GM19239 (cell line): Measurements from ENCODE around the gene RGS7.
"Not testable (repeated sequence)": the region's sequence is repeated elsewhere in the genome, so short reads cannot be mapped to it uniquely, and the experiment has no call there.

Experiments
- DNase-seq: peaks from one replicate; pipeline ENCODE4 v3.0.0; 2011; ENCODE audit warnings: low spot score; ENCODE audit not compliant: insufficient read length
- FAIRE-seq: peaks from 2 replicates; lab custom pipeline; 2011; peaks lifted over from hg19 to GRCh38; lab: Jason Lieb, UNC

RGS7 gene

DNA sequence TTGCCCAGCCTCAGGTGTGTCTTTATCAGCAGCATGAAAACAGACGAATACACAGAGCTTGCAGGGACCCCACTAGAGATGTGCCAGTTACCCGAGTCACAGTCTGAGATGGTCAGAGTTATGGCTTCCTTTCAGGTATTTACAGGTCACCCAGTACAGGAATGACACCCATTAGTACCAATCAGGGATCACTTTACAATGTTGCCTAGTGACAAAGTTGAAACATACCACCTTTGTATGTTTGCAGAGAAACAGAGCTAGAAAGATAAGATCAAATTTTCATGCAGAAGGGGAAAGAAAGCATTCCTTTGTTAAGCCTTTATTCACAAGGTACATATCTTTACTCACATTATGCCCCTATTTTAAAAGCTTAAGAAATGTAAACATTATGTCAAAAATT, 137.6 kb downstream of the RGS7 start:
- DNase-seq (no peak), FAIRE-seq (no peak)

DNA sequence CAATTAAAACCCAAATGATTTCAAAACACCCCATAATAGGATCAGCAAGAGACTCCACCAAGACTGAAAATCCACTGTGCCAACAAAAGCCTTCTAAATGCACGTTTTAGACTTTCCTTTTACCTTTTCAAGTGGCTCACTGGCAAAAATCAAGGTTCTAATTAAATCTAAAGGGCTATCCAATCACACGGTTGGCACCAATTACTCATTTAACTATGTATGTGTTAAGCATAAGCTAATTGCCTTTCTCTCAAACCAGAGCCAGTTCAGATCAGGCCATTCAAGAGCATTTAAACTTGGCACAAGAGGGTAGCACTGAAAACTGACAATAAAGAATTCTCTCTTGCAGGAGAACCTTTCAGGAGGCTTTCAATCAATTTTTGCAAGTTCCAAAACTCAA, 139.5 kb downstream of the RGS7 start:
- FAIRE-seq: no peak
- DNase-seq: no peak

DNA sequence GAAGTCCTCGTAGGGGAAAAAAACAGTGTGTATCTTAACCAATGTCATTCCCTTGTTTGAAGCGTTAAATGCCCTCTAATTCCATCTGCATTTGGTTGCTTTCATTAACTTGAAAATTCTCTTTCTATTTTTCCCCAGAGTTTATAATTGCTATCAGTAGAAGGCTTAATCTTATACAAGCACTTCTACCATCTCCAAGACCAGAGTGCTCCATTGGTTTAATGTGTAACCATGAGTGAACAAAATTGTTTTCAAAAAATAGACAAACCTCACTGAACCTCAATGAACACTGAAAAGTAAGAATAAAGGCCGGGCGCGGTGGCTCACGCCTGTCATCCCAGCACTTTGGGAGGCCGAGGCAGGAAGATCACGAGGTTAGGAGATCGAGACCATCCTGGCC, 141.3 kb downstream of the RGS7 start:
- no peak for DNase-seq
- FAIRE-seq: no peak

DNA sequence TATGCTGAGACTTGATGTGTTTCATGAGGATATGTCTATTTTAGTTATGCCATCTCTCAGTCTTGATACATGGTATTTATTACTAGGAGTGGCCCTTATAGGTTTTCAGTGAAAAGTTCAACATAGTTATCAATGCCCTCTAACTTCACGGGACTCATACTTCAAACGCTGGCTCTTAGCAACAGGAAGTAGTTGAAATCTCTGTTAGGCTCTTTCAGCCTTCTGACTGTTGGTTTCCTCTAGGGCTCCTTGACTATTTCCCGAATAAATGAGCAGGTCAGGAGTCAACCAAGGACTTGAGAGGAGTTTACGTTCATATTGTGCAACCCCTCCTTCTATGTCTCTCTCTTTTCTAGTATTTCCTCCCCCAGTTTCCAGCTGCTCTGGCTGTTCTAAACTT, 141.8 kb downstream of the RGS7 start:
- FAIRE-seq (no peak), DNase-seq (no peak)

DNA sequence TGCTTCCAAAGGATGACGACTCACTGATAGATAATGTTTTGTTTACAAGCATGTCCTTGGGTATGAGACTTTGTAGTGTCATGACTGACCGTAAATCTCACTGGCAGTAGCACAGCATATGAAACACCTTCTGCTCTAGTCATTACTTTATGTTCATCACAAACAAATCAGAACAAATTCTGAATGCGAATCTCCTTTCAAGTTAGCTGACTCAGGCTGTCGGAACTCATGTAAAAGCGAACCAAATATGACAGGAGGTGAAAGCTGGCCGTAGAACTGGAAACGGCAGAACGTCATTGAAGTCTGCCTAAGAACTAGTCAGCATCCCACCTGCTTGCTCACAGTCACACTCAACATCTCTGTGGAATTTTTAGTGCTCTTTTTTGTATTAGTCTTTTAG, 143.9 kb downstream of the RGS7 start:
- FAIRE-seq (no peak), DNase-seq (no peak)

DNA sequence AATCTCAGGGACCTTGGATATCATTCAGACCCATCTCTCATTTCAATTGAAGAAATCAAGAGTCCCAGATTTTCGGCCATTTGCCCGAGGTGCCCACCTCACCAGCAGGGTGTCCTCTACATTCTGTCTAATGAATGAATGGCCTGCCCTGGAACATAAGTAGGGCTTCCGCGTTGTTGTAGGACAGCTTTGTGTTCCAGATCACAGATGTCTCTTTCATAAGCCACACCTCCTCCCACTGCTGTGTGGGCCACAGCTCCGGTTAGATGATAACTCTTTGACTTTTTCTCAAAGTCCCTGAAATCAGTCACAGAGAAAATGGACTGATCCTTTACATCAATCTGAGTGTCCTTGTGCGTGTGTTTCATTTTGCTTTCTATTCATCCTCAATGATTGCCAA, 144.4 kb downstream of the RGS7 start:
- no peak for FAIRE-seq
- no peak for DNase-seq

DNA sequence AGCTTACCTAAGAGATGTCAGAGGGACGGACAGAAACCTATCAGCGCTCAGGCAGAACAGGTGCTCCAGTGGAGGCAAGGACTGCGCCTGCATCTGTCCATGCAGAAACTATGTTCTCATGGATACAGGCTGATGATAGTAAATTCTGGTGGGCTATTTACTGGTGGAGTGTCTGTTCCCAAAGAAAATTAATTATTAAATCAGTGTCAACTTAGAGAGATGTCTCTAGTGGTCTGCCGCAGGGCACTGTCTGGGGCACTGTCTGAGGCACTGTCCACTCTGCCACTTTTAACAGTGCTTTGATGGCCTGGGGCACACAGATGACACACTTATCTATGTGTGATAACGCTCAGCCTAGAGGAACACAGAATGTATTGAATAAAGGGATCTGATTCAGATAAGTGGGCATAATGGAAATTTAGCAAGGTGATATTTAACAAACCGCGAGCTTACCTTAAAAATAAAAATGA, 148.1 kb downstream of the RGS7 start:
- DNase-seq (no peak), FAIRE-seq (no peak)

DNA sequence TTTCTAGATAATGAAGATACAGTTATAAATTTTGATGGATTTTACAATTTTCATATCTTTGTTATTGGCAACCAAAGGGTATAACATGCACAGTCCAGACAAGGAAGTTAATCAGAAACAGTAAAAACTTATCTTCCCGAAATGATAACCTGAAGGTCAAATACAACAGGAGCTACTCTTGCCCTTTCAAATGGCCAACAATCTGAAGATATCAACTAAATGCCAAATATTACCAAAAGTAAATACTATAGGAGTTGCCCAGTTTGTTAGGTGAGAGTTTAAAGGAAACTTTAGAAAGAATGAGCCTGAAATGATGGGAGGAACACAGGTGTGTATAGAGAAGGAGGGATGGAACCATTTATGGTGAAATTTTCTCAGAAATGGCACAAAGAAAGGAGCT, 153.2 kb downstream of the RGS7 start:
- no peak for DNase-seq
- no peak for FAIRE-seq

DNA sequence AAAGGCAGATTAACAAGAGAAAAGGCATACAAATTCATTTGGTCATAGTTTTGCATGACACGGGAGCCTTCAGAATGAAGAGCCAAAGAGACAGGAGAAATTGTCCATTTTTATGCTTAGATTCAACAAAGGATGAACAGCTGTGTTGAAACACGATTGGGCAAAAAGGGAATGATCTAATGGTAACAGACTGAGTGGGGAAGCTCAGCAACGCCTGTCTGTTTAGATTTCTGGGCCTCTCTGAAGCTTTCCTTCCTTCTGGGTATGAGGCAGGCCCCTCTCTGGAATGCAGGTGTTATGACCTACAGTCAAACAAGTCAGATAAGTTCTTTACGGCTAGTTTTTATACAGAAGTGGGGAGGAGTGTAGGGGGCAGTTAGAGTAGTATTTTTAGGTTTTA, 154.6 kb downstream of the RGS7 start:
- FAIRE-seq: no peak
- no peak for DNase-seq

DNA sequence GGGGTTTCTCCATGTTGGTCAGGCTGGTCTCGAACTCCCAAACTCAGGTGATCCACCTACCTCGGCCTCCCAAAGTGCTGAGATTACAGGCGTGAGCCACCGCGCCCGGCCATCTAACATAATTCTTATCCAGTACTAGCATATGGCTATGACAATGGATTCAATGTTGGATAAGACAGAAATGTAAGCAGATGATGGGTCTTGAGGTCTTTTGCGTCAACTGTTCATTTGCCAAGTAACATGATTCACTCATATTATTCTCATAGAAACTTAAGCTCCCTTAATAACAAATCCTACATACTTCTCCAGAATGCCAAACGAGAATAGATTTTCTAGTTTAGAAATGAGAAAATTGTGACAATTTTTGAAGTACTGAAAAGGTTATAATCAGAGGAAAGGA, 170.3 kb downstream of the RGS7 start:
- FAIRE-seq (no peak), DNase-seq (no peak)

DNA sequence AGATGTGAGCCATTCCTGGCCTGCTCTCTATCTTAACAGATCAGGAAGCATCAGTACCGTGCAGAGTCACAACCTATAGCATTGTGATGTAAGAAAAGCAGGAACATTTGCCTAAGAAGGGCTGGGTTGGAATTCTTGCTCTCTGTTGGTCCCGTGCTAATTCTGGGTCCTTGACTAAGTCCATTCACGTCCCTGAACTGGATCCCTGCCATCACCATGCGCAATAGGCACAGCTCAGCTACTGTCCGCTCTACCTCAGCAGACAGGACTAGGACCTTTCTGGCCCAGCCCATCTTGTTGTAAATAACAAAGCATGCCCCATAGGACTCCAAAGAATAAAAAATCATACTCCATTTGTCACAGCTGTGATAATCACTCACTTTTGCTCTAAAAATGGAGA, 175.0 kb downstream of the RGS7 start:
- no peak for FAIRE-seq

DNA sequence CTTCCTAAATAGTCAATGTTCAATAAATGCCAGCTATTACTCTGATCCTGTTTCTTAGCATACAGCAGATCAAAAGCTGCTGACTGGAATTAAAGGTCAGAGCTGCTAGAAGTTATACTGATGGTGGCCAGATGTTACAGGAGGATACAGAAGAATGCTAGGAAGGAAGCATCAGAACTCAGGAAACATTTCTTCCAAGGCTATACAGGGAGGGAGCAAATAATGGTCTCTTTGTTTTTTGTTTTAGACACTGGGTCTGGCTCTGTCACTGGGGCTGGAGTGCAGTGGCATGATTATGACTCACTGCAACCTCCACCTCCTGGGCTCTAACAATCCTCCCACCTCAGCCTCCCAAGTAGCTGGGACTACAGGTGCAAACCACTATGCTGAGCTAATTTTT, 175.5 kb downstream of the RGS7 start:
- FAIRE-seq (peak; percentile 78), DNase-seq (no peak)

More for the DNA sequence above, 175.0 kb downstream of the RGS7 start:
- DNase-seq: no peak

DNA sequence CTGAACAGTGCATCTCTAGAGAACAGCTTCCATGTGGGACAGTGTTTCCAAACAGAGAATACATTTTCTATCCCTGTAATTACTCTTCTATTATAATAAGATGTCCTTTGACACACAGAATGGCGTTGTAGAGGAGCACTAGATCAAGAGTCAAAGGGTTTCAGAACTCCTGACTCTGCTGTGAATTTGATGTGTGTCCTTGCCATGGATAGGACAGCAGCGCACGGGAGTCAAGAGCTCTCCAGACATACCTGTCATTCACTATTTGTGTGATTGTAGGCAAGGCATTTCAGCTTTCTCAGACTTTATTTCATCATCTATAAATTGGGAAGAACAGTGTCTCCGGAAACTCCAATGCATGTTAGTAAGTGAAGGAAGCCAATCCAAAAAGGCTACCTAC, 176.4 kb downstream of the RGS7 start:
- no peak for FAIRE-seq
- no peak for DNase-seq

DNA sequence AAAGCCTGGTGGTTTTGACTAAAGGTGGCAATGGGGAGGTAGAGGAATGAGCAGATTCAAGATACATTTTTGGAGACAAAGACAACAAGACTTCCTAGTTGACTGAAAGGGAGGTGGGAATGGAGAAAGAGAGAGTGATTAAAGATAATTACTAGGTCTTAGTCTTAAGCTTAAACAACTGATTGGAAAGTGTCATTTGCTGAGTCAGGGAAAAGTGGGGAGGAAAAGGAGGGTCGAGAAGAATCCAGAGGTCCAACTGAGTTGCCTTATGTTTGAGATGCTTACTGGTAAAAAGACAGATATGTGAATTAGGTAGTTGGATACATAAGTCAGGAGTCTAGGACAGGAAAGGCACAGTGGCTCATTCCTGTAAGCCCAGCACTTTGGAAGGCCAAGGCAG, 179.3 kb downstream of the RGS7 start:
- FAIRE-seq: no peak
- no peak for DNase-seq

DNA sequence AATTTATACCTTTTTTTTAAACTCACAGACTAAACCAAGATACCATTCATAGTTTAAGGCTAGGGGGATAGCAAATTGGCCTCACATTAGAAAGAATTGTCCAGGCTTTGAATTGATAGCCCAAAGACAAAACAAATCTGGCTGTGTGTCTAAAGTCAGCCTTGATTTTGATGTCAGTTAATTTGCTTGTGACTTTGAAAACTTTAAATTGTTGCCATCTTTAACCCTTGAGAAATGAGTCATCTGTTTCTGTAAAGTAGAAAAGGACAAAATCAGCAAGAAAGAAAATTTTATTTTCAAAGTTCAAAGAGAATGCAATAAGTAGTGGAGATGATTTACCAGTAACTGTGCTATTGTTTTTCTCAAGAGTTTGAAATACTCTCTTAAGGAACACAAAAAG, 184.5 kb downstream of the RGS7 start:
- DNase-seq: no peak
- no peak for FAIRE-seq

DNA sequence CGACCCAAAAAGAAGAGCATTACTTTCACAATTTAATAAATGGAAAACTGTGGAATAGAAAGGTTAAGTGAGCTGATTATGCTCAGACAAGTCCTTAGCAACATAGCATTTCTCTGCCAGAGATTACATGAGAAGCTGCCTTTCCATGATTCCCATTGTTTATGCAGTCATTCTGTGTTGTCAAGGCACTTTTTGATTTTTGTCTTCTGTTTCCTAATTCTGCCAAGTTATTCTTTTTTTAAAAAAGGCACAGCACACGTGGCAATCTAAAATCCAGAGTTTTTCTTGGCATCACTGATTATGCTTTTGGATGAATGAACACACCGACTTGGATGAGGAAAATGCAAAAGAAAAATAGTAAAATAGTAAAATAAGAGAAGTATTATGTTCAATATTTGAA, 185.0 kb downstream of the RGS7 start:
- no peak for FAIRE-seq
- no peak for DNase-seq

DNA sequence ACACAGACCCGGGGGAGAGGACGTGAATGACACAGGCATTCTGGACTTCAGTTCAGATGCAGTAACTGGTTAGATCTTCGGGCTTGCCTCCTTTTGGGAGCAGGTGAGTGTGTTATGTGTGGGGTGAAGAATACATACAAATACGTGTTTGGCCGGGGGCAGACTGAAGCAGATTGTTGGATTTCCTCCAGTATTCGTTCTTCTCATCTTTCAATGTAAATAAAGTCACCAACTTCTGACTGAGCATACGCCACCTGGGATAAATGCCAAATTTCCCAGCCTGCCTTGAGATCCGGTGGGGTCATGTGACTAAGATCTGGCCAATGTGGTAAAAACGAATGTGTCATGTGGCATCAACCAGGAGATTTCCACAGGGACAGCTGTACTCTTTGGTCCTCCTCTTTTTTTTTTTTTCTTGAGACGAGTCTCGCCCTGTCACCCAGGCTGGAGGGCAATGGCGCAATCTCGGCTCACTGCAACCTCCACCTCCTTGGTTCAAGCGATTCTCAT, 189.8 kb downstream of the RGS7 start:
- DNase-seq: no peak
- no peak for FAIRE-seq

DNA sequence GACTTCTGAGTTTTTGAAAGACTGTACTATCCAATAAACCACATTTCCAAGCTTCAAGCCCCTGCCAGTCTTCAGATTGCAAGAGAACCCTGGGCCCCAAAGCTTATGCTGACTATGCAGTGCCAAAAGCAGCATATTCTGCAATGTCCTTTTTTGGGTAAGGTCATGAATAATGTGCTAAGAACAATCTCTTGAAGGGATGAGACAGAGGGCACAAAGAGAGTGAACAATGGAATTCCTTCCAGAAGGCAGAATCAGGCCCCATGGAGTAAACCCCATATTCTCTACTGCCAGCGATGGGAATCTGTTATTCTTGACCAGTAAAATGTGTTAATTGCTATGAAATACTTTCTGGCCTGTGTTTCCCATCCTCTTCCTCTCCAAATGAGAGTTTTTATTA, 190.4 kb downstream of the RGS7 start:
- DNase-seq: no peak
- no peak for FAIRE-seq

DNA sequence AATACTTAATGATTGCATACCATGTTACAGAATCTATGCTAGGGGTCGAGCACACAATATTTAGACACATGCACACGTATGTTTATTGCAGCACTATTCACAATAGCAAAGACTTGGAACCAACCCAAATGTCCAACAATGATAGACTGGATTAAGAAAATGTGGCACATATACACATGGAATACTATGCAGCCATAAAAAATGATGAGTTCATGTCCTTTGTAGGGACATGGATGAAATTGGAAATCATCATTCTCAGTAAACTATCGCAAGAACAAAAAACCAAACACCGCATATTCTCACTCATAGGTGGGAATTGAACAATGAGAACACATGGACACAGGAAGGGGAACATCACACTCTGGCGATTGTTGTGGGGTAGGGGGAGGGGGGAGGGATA, 191.7 kb downstream of the RGS7 start:
- DNase-seq, FAIRE-seq: not testable (repeated sequence)

DNA sequence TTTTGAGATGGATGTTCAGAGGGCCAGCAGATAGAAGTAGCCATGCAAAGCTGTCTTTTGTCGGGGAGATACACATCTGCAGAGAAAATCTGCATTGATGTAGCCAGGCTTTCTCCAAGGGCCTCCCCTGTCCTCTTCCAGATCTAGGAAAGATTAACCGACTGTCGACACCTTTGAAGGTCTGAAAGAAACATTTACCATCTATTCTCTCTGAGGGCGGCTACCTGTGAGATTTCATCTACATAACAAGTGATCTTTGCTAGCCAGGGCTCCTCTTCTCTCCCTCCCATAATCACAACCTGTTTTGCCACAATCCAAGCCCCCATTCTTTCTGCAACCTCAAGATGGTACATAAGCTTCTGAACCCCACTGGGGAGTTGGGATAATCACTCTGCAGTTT, 193.6 kb downstream of the RGS7 start:
- FAIRE-seq (no peak), DNase-seq (no peak)

DNA sequence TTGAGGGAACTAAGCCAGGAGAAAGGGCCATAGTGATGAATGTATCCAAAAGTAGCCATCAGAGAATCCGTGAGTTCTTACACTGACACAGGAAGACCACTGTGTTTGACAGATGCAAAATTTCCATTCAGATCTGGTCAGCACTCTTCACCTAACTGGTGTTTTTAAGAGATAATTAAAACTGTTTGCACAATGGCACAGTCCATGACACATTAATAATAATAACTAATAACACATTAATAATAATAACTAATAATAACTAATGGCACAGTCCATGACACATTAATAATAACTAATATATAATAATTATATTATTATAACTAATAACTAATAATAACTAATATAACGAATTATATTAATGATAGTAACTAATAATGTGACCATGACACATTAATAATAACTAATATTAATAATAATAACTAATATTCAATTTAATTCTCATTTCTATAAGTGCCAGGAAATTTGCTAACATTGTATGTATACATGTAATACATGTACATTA, 195.8 kb downstream of the RGS7 start:
- FAIRE-seq (no peak), DNase-seq (no peak)

DNA sequence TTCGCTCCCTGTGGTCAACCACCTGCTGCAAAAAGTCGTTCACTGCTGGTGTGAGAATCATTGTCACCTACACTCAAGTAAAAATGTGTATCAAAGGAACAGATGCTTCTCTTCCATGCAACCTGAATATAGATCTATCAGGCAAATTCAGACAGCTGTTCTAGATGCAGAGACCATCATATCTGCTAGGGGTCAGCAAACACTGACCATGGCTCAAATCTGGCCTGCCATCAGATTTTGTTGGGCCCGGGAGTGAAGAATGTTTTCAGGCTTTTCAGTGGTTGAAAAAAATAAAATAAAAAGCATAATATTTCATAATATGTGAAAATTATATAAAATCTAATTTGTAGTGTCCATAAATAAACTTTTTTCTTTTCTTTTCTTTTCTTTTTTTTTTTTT, 199.6 kb downstream of the RGS7 start:
- FAIRE-seq: no peak
- DNase-seq: no peak
